Colonic mucosa (tissue), 4 donors: ENCODE measurements around the gene CD7. TPM values are rescaled to one million over a fixed set of nuclear protein-coding genes. Genes with fewer than 3 reads are reported as not detected.

ENCODE experiments used
- DNase-seq: peaks from one replicate; pipeline ENCODE4 v3.0.0-alpha.2; 2020
- H3K27ac ChIP-seq: fragments of 200-600 bp; one replicate; pipeline ENCODE4 v1.8.0; 2021
- H3K27me3 ChIP-seq: fragments of 200-600 bp; one replicate; pipeline ENCODE4 v1.8.0; 2021
- H3K36me3 ChIP-seq: fragments of 200-600 bp; one replicate; pipeline ENCODE4 v1.8.0; 2021
- H3K4me1 ChIP-seq: fragments of 200-600 bp; one replicate; pipeline ENCODE4 v1.8.0; 2021; ENCODE audit warnings: mild to moderate bottlenecking
- H3K4me3 ChIP-seq: fragments of 200-600 bp; one replicate; pipeline ENCODE4 v1.8.0; 2021
- H3K9ac ChIP-seq, 2 donors: one replicate each; pipeline ENCODE4 v1.7.0; 2013; ENCODE audit warnings: control low read depth in 2 of 2, low read depth in 2 of 2, low read length in 2 of 2
- H3K9me3 ChIP-seq: fragments of 200-600 bp; one replicate; pipeline ENCODE4 v1.8.0; 2021
- intact Hi-C: fragments of 100-400 bp; cut with DNase I; formaldehyde crosslinking; loops from one replicate; pipeline ENCODE4 v1.14.1; 2022
- total RNA-seq, 2 donors: library from RNA; stranded (reverse); fragmentation: NEBNext Ultra II Directional in 1 of 2; extraction: Animal tissue kit (Norgen Biotek cat#: 25700) in 1 of 2; gene quantifications; one replicate each; pipeline ENCODE4 v1.2.1, GENCODE V29; 2021
- TF ChIP-seq, protein P1 (sequence below): fragments of 200-600 bp; IDR thresholded peaks from one replicate; pipeline ENCODE4 v1.8.0; 2022; ENCODE audit warnings: antibody characterized with exemption, mild to moderate bottlenecking
- donor health status: healthy.
- donor health status: DM: no; HTN: no; CAD: no.
- donor health status: DM: no; HTN: no; CAD: no.

CD7 gene
- total RNA-seq, 2 donors from 2014 or later: 4.2 to 5.0 TPM

DNA sequence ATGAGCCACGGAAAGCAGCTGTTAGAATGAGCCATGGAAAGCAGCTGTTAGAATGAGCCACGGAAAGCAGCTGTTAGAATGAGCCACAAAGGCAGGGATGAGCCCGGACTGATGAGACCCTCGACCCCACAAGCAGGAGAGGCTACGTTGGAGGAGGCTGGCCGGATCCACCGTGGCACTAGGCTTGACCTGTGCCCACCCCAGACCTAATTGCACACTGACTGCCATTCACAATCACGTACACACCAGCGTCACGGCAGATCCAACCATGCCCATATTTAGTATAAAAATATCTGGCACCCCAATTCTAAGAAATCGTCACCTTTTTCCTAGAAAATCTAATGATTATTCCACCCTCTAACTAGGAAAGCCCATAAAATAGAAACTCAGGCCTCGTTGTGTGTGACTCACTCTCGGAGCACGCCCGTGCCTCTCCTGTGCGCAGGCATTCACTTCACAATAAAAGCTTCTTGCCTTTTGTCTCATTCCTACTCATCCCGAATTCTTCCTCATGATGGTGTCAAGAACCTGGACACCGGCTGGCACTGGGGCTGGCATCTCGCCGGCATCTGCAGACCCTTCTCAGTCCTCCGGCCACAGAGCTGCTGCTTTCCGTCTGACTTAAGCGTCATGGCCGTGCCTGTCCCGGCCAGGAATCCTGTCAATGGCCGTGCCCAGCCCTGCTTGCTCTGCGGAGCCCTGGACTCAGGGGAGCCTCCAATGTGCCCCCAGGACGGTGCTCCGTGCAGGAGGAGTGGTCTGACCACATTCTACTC is 21.6 kb upstream of the CD7 start:
- Histone ChIP-seq H3K36me3 (no peaks in the 10 kb centered on the region), H3K9me3 (no peaks in the 10 kb centered on the region), H3K4me3 (peak overlapping the region; percentile 29), H3K27me3 (no peaks in the 10 kb centered on the region), H3K9ac (peak overlapping the region; percentile 58 to 81), H3K27ac (peak overlapping the region; percentile 20), H3K4me1 (peaks cover 5% of the 10 kb centered on the region)
- TF ChIP-seq, protein P1, sequence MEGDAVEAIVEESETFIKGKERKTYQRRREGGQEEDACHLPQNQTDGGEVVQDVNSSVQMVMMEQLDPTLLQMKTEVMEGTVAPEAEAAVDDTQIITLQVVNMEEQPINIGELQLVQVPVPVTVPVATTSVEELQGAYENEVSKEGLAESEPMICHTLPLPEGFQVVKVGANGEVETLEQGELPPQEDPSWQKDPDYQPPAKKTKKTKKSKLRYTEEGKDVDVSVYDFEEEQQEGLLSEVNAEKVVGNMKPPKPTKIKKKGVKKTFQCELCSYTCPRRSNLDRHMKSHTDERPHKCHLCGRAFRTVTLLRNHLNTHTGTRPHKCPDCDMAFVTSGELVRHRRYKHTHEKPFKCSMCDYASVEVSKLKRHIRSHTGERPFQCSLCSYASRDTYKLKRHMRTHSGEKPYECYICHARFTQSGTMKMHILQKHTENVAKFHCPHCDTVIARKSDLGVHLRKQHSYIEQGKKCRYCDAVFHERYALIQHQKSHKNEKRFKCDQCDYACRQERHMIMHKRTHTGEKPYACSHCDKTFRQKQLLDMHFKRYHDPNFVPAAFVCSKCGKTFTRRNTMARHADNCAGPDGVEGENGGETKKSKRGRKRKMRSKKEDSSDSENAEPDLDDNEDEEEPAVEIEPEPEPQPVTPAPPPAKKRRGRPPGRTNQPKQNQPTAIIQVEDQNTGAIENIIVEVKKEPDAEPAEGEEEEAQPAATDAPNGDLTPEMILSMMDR: no peak
- DNase-seq: peak; percentile 81
- intact Hi-C loops: no loop called here

DNA sequence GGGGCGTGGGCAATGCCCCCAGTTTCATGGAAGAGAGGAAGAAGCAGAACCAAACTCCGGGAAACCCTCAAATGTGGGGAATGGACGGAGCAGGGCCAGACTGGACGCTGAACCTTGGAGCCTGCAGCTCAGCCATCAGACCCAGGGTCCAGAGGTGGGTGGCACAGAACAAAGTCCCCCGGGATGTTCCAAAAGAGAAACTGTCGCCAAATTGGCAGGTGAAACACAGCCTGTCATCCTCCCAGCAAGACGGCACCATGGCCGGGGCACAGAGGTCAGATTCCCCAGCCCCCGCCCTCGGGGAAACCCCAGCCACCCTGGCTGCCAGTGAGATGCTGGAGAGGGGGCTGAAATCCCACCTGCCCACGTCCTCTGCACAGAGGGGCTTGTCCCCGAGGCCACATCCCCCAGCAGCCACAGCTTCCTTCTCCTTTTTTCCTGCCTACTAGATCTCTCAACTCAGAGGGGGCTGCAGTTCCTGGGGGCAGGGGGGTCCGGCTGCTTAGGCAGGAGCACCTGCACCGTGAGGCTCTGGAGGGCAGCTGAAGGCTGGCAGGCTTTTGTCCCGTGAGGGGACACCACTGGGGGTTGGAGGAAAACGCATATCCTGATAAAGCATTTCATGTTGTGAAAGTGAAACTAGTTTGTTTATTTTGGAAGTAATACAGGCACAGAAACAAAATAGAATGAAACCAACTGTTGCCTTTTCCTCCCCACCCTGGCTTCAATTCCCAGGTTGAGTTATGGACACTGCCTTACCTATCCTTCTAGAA is 17.4 kb upstream of the CD7 start:
- Histone ChIP-seq H3K4me1 (peaks cover 33% of the 10 kb centered on the region), H3K9ac (peak overlapping the region; percentile 68 to 81), H3K9me3 (no peaks in the 10 kb centered on the region), H3K27me3 (peaks cover 16% of the 10 kb centered on the region), H3K36me3 (no peaks in the 10 kb centered on the region), H3K27ac (peak overlapping the region; percentile 73), H3K4me3 (peak overlapping the region; percentile 47)
- TF ChIP-seq, protein P1: no peak
- DNase-seq: no peak
- intact Hi-C loops: no loop called here

DNA sequence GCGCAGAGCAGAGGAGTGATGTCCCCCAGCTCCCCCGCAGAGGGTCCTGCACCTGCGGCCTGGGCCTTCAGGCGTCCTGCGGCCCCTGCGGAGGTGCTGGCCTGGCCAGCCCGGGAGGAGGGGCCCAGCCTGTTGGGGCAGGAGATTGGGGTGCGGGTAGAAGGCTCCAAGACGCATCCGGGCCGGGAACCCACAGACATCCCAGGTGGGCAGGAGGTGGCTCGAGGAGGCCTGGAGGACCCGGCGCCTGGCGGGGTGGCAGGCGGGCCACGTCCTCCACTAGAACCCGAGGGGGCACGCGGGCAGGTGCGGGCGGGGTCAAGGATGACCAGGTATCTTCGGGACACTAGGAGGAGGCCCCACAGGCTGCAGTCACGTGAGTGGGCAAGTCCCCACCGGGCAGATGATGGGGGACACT is 16.8 kb upstream of the CD7 start:
- peak overlapping the region; percentile 68 to 81 for H3K9ac ChIP-seq
- H3K4me1 ChIP-seq: peaks cover 33% of the 10 kb centered on the region

DNA sequence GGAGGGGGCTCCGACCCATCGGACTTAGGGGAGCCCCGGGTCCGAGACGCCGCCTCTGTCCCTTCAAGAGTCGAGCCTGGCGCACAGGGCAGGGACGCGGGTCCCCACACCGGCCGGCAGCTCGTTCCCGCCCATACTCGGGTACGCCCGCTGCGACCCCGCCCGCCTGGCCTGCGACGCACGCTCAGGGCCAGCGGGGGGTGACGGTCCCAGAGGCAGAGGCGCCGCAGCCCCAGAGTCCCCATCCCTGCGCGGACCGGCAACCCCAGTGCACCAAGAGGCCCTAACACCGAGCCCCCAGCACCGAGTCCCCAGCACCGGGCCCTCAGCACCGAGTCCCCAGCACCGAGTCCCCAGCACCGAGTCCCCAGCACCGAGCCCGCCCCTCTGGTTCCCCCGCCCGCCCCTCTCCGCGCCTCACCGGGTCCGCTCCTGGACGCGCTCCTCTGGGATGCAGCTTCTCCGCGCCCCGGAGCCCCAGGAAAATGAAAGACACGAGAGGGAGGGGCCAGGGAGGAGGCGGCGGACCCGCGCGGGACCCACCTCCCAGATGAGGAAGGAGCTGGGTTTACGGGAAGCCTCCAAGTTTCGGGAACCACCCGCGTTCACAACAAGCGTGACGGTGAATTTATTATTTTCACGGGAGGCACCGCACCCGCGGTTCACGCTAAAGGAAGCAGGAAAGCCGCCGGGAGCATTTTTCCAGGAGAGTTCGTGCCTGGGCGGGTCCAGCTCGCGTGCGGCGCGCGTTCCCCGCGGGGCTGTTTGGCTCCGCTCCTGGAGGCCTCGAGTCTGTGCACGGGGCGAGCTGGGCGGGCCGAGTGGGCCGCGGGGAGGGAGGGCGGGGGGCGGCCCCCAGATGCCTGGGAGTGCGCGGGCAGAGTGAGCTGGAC is 16.1 kb upstream of the CD7 start, which contains the start of gene SECTM1:
Gene SECTM1 (minus strand): TSS at position 488 of the 893 bp plus-strand sequence. CDS start 6,526 bp downstream, outside the sequence.
- H3K4me3 ChIP-seq: peak within 1 kb of the TSS; percentile 47
- H3K9ac ChIP-seq: peak within 1 kb of the TSS; percentile 68 to 81
- peak within 1 kb of the TSS; percentile 73 for H3K27ac ChIP-seq
- H3K9me3 ChIP-seq: no peaks in the 10 kb centered on the region
- intact Hi-C loops: no loop called here
- DNase-seq: peak; percentile 68
- H3K27me3 ChIP-seq: peaks cover 16% of the 10 kb centered on the region
- peaks cover 33% of the 10 kb centered on the region for H3K4me1 ChIP-seq
- TF ChIP-seq, protein P1: no peak
- H3K36me3 ChIP-seq: no peaks in the 10 kb centered on the region

More for the DNA sequence above, 16.8 kb upstream of the CD7 start:
- Histone ChIP-seq H3K4me3 (peak overlapping the region; percentile 47), H3K27ac (peak overlapping the region; percentile 73), H3K27me3 (peaks cover 16% of the 10 kb centered on the region), H3K9me3 (no peaks in the 10 kb centered on the region), H3K36me3 (no peaks in the 10 kb centered on the region)
- intact Hi-C loops: no loop called here
- TF ChIP-seq, protein P1: no peak
- DNase-seq: no peak
